Inferior parietal cortex (tissue), 1 donor: ENCODE data around the gene GTPBP4.

ENCODE experiments used
- DNase-seq: peaks from one replicate; pipeline ENCODE4 v3.0.0-alpha.2; 2016; ENCODE audit errors: extremely low spot score

The GTPBP4 gene

DNA sequence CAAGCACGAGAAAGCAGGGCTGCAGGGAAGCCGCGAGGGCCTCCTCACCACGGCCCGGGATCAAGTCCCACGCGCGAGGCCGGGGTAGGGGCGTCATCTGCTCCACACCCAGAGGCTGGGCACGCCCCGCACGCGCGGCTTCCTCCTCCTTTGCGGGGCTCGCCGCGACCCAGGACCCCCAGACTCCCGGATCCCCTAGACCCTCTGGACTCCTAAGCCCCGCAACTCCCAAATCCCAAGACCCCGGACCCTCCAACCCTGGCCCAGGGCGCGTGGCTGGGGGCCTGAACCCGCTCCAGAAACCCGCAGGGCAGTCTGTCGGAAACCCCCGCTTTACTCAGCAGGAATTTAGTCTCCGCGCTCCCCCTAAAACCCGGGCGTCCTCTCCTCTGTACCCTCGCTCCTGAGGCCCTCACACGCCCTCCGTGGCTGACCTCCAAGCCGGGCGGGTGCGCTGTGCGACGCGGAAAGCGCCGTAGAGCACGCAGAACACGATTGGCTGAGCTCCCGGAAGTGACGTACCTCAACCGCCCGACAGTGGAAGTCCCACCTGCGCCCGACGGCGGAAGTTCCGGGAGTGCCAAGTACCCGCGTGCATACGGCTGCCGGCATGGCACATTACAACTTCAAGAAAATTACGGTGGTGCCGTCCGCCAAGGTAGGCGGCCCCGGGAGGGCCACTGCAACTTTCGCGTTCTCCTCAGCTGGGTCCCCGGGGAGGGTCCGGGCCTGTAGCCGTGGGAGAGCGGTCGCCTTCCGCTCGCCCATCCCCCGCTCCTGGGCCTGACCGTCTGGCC is at the start of gene GTPBP4:
TSS of gene GTPBP4 (plus strand) at position 565 of the 797 bp plus-strand sequence. CDS start at position 611, 46 bp downstream.
- DNase-seq, result peak; percentile 98

DNA sequence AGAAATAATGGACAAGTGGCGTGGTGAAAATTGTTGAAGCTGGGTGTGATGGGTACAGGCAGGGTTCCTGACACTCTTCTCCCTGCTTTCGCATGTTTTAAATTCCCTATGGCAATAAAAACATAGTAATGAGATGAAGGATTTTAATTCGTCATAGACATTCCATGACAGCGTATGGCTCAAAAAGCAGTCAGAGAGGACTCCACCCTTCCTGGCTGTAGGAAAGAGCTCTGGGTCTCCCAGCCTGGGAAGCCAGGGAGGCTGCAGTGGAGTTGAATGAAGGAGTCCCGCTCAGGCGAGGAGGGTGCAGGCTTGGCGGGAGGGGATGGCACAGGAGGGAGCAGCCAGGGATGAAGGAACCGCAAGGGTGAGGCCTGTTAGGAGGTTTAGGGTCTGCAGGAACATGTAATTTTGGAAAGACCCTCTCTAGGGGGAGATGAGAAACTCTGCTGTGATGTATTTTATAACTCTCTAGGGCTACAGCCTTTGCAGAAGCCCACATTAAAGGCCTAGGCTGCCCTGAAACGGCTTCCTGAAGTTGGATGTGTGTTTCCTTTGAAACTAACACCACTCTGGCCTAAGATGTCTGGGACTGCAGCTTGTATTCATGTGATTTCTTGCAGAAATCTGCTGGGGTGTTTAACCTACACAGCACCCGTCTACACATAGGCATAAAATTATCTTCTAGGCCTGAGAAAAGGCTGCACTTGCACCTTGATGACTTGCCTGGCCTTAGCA is 49.1 kb upstream of the GTPBP4 start:
- DNase-seq, result no peak

DNA sequence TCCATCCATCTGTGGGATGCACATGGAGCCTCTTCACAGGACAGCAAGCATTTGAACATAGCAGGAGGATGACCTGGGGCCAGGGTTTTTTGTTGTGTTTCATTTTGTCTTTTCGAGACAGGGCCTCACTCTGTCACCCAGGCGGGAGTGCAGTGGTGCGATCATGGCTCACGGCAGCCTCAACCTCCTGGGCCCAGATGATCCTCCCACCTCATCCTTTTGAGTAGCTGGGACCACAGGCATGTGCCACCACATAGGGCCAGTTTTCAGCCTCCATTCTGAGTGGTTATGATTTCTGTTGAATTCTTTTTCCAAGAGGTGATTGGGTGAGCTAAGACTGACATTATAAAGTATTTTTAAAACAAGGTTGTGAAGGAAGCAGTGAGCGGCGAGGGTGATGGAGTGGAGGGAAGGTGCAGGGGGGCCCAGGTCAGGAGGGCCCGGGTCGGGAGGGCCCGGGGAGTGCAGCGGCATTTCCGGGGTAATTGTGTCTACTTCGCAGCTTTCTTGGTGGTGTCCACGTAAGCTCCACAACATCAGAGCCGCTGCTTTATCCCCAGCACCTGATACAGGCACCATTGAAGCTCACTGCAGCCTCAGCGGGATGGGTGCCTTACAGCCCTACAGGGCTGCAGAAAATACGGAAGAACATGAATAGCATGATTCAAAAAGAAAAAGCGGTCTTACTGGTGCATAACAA is 44.8 kb upstream of the GTPBP4 start:
- no peak for DNase-seq

DNA sequence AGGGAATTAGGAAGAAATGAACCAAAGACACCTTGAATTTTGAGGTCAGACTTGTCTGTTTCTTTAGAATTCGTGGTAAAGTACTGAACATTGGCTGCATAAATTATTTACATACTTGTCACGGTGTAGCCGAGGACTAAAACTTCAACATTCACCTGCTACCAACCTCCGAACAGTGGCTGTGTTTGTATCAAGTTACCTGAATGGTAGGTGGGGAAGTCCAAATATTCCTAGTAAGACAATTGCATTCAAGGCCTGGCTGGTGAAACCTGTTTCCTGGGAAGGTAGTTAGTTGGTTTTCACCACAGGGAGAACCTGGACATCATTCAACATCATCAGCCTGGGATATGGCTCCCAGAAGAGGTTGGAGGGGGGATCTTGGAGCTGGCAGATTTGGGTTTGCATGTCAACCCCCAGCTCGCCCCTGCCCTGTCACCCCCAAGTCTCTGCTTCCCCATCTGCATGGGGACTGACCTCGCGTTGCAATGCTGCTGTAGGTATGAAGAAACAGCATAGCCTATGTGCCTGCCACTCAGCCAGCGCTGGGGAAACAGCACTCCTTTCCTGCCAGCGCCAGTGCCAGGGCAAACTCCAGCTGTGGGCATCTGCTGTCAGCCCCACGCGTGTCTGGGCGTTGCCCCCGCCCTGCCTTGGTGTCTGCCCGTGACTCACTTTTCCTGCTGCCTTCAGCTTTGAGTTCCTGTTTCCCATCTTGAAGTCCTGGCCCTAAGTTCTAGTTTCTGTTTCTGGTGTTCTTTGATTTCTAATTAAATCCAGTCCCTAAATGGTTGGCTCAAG is 44.0 kb upstream of the GTPBP4 start:
- no peak for DNase-seq

DNA sequence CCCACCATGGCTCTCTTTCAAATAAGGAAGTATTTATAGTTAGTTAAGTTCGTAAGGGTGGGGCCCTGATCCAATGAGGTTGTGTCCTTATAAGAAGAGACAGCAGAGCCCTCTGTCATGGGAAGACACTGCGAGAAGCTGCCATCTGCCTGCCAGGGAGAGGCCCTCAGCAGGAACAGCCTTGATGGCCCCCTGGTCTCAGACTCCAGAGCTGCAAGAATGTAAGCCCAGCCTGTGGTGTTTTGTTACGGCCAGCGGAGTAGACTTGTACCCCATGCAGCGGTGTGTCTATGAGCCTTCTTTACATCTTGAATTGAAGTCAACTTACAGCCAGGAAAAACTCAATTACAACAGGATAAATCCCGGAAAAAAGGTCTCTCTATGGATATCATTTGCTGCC is 42.5 kb upstream of the GTPBP4 start:
- no peak for DNase-seq

DNA sequence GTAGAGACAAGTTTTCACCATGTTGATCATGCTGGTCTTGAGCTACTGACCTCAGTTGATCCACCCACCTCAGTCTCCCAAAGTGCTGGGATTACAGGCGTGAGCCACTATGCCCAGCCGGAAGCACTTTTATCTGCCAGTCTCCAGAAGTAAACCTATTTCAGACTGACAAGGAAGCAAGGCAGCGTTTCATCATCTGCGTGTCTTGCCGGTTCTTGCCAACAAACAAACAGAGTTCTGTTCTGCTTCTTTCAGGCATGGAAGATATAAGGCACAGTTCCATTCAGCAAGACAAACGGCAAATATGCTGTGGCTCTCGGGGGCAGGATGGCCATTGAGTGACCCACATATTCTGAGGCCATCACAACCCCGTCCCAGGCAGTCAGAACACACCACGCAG is 41.2 kb upstream of the GTPBP4 start:
- no peak for DNase-seq

DNA sequence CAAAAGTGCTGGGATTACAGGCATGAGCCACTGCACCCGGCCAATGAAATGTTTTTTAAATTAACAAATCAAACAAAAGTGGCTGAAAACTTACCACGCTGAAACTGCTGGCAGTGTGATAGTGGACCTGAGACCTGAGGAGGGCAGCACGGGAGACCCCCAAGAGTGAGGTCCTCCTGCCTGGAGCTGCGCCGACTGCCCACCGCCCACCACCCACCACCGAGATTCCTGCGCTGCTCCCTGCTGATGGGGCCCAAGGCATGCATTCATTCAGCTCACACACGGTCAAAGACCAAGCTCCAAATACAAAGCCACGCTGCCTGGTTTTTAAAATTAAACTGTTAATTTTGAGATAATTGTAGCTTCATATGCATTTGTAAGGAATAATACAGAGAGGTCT is 40.4 kb upstream of the GTPBP4 start:
- no peak for DNase-seq

DNA sequence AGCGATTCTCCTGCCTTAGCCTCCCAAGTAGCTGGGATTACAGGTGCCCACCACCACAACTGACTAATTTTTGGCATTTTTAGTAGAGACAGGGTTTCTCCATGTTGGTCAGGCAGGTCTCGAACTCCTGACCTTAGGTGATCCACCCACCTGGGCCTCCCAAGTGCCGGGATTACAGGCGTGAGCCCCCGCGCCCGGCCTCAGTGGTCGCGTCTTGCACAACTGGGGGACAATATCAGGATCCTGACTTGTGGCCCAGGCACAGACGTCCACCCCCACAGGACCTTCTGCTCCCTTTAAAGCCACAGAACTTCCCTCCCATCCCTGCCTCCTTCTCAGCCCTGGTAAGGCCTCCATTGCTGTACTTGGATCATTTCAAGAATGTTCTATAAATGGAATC is 39.9 kb upstream of the GTPBP4 start:
- DNase-seq, result no peak

DNA sequence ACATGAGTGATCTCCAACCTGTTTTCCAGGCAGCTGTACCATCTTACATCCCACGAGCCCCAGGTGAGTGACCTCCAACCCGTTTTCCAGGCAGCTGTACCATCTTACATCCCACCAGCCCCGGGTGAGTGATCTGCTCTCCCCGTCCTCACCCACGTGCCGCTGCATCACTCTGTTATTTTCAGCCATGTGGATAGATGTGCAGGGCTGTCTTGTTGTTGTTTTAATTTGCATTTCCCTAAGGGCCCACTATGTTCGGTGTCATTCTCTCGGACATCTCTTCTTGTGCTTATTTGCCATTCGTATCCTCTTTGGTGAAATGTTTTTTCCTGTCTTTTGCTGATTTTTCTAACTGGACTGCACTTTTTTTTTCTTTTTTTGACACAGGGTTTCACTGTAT is 38.8 kb upstream of the GTPBP4 start:
- DNase-seq, result no peak

DNA sequence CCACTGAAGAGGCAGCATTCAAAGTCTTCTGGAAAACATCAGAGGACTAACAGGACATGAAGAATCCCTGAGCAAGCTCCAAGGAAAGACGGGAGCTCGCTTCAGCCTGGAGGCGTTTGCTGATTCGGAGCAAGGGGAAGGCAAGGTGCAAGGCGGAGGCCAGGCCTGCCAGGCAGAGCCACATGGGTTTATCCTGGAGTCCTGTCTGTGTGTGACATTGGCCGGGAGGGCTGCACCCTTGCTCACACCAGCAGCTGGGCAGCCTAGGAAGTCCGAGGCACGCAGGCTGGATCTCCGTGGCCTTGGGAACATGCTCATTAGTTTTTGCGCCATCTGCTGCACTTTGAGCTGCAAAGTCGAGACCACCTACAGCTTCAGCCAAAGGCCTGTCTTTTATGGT is 34.4 kb upstream of the GTPBP4 start:
- no peak for DNase-seq

DNA sequence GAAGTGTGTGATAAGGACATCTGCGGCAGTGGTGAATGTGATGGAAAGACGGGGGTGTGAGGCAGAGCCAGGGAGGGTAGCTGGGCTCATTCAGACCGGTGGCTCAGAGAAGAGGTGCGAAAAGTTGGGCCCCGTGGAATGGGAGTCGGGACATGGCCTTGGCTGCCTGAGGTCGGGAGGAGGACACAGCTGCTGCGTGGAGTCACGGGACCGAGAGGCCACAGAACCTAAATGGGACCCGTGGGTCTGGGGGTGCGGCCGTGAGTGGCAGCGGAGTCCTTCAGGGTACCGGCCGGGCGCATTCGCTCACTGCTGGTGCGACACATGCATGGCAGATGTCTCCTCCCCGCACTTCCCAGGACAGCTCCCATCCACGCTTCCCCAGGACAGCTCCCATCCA is 33.8 kb upstream of the GTPBP4 start:
- no peak for DNase-seq

DNA sequence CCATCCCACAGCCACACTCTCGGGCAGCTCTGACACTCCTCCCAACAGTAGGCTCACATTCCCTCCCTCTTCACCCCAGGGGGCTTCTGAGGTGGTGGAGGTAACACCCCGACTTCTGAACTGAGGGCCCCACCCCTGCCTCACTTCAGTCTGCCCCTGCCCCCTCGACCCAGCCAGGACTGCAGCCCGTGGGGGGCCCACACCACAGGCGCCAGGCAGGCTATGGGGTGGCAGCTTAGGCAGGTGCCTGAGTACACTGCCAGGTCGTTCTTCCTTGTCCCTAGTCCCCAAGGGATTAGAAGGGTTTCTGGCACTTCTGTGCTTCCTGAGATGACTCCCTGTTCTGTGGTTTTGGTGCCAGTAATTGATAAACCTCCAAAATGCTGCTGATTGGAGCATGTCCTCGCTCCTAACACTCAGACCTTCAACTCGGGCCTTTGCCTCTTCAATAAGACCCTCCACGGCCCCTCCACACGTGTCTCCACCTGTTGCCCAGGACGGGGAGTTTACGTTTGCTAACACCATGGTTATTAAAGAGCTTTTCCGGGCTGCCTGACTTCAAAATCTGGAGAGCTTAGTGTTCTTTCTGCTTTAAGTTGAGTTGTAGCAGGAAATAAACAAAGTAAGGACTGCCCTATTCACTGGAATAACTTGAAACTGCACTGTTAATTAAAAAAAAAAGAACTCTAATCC is 33.0 kb upstream of the GTPBP4 start:
- no peak for DNase-seq

DNA sequence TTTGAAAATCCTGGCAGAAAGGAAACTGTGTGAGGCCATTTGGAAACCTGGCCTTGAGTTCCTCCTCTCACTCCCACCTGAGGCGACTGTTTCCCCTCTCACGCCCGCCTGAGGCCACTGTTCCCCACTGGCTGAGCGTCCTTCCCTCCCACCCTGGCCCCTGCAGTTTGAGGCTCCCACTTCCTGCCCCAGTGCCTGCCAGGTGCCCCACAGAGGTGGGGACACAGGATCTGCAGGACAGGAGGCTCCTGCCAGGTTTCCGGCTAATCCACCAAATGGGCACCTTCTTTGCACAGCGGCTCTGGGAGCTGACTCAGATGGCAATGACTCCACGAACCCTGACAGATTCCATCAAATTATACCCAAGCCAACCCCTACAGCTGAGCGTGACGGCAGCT is 32.4 kb upstream of the GTPBP4 start:
- no peak for DNase-seq

DNA sequence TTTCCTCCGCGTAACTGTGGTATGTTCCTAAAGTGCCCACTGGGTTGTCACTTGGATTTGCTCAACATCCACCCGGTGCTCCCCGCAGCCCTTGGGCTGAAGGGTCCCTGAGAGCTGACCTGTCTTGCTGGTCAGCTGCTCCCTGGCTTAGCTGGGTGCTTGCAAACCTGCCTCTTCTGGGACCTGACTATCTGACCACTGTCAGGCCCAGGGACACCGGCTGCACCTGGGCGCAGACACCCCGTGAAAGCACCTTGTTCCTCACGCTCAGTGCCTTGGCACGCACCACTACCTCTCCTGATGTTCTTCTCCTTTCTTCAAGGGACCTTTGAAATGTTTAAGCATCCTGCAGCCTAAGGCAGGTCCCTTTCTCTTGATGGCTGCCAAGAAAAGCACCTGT is 30.1 kb upstream of the GTPBP4 start:
- DNase-seq, result no peak

DNA sequence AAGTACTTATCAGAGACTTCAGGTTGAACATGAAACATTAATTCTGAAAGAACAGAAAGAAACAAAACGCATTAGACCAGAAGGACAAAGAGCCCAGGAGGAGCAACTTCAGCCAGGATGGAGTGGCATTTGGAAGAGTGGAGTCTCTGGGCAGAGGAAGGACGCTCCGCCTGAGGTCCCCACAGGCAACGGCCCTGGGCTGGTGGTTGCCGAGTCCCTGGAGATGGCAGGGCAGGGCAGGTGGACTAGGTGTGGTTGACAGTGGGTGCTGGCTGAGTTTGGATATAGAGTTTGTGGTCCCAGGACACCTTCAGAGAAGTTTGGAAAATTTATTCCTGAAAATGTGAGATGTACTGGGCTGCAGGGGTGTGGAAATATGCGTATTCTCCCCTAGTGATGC is 29.4 kb upstream of the GTPBP4 start:
- no peak for DNase-seq

DNA sequence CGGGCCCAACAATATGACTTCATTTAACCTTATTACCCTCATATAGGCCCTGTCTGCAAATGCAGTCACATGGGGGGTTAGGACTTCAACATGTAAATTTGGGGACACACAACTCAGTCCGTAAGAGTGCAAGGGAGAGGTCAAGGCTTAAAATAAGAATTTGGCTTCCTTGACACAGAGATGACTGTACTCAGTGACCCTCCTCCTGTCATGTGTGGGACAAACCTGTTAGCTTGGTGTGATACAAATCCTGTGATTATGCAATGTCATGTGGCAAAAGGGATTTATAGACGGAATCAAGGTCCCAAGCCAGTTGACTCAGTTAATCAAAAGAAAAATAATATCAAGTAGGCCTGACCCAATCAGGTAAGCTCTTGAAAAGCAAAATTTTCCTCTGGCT is 25.9 kb upstream of the GTPBP4 start:
- DNase-seq, result no peak

DNA sequence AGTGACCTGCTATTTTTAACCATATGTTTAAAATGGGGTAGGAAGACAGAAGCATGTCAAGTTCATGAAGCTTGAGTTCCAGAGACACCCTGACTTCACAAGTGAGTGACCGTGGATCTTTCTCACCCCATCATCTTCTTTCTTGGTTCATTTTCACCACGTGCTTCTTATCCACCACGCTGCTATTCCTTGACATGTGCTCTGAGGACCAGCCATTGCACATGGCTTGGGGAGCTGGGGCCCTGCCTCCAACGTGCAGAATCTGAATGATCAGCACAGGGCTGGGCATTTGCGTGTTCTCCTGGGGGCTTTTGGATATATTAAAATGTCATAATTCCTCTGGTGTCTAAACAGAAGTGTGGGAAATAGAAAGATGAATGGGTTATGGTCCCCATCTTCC is 25.0 kb upstream of the GTPBP4 start:
- no peak for DNase-seq

DNA sequence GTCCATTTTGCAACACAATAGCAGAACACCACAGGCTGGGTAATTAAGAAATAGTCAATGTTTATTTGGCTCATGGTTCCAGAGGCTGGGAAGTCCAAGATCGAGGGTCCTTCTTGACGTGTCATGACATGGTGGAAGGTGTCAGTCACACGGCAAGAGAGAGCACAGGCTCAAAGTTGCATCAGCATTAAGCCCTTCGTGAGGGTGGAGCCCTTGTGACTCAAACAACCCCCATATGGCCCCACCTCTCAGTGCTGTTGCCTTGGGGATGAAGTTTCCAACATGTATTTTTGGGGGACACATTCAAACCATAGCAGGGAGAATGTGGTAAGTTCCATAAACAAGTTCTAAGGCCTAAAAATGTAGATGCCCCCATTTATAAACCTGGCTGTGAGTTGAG is 24.6 kb upstream of the GTPBP4 start:
- no peak for DNase-seq

DNA sequence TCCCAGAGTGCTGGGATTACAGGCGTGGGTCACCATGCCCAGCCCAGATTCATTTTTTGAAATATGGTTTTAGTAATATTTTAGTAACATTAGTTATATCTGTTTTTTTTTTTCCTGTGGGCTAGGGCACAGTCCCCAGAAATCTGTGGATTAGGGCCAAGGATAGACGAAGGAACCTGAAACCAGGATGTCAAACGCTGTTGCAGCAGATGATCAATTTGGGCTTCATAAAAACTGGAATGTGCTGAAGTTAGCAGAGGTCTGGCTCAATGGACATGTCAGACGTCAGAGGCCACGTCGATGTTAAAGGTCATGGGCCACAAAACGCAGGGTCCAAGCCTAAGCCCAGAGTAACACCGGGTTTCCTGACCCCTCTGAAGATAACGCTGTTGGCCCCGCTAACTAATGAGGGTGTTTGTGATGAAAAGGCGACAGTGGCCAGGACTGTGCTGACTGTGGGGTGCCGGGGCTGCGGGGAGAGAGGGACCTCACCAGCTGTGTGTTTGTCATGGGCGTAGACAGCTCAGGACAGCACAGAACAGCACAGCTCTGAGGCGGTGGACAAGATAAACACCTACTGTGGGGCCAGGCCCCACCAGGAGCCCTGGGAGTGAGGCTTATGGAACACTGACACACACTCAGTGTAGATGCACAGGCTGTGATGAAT is 23.8 kb upstream of the GTPBP4 start:
- DNase-seq, result no peak

DNA sequence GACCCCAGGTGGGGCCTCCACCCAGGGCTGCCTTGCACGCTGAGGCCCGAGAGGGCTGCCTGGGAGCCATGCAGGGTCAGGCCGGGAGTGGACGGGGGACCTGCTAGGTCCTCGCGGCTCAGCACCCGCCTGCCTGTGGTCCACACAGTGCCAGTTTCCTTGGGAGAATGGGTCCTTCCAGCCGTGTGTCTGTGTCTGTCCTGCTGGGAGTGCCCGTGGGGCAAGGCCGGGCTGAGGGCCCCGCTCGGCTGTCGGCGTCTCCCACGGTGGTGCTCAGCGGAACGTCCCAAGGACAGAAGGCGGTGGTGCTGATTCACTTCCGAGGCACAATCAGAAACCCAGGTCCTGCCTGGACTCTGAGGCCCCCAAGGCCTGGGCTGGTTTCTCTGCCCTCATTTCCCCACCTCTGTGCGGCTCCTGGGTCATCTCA is 23.2 kb upstream of the GTPBP4 start:
- DNase-seq, result no peak
